GM12878 (cell line): ENCODE measurements around the gene SNAPC2.

Experiments used
- PAX5 ChIP-seq: IDR thresholded peaks from 2 replicates; pipeline ENCODE4 v1.6.1; 2011; ENCODE audit warnings: low read depth, low read length, borderline replicate concordance
- POLR2A ChIP-seq: IDR thresholded peaks from 2 replicates; pipeline ENCODE4 v1.6.1; 2011; ENCODE audit warnings: low read depth, mild to moderate bottlenecking, low read length
- SMC3 ChIP-seq: IDR thresholded peaks from 2 replicates; pipeline ENCODE4 v1.6.1; 2011; ENCODE audit warnings: low read length, improper control_type of control experiment, borderline replicate concordance
- TF ChIP-seq, protein P1 (sequence below): IDR thresholded peaks from 2 replicates; pipeline ENCODE4 v1.6.1; 2012; ENCODE audit warnings: mild to moderate bottlenecking, low read depth, low read length

DNA sequence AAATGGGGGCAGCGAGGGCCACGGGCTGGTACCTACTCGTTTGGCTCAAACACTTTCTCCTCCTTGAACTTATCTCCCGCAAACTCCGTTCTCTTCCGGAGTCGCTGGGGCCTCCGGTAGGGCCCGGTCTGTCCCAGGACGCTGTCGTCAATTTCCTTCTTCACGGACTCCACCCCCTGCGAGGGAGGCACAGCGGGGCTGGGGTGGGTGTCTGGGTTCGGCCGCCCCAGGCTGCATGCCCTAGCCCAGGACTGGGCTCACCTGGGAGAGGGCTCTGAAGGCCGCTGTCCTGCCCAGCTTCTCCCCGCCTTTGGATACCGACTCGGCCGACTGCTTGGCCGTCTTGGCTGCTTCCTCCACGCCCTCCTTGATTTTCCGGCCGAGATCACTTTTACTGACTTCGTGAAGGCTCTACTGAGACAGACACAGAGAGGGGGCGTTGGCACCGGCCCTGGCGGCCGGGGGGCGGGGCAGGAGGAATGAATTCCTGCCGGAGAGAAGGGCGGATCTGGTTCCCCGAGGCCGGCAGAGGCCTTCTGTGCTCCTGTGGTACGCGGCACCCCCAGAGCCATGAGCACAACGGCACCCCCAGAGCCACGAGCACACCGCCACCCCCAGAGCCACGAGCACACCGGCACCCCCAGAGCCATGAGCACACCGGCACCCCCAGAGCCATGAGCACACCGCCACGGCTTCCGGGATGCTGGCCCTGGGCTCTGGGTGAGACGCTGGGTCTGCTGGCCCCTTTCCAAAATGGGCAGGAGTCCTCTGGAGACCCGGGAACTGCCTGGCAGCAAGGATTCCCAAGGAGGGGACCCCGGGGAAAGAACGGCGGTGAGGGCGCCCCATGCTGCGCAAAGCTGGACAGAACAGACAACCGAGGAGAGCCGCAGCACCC, 13.9 kb downstream of the SNAPC2 start:
- no peak for TF ChIP-seq PAX5
- TF ChIP-seq POLR2A = no peak; the same call in 1 of the 2 replicates
- TF ChIP-seq, protein P1, sequence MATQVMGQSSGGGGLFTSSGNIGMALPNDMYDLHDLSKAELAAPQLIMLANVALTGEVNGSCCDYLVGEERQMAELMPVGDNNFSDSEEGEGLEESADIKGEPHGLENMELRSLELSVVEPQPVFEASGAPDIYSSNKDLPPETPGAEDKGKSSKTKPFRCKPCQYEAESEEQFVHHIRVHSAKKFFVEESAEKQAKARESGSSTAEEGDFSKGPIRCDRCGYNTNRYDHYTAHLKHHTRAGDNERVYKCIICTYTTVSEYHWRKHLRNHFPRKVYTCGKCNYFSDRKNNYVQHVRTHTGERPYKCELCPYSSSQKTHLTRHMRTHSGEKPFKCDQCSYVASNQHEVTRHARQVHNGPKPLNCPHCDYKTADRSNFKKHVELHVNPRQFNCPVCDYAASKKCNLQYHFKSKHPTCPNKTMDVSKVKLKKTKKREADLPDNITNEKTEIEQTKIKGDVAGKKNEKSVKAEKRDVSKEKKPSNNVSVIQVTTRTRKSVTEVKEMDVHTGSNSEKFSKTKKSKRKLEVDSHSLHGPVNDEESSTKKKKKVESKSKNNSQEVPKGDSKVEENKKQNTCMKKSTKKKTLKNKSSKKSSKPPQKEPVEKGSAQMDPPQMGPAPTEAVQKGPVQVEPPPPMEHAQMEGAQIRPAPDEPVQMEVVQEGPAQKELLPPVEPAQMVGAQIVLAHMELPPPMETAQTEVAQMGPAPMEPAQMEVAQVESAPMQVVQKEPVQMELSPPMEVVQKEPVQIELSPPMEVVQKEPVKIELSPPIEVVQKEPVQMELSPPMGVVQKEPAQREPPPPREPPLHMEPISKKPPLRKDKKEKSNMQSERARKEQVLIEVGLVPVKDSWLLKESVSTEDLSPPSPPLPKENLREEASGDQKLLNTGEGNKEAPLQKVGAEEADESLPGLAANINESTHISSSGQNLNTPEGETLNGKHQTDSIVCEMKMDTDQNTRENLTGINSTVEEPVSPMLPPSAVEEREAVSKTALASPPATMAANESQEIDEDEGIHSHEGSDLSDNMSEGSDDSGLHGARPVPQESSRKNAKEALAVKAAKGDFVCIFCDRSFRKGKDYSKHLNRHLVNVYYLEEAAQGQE = no peak
- no peak for TF ChIP-seq SMC3
